Gastroesophageal sphincter (tissue), 4 donors: ENCODE data around the gene RHEBL1. TPM values are rescaled to one million over a fixed set of nuclear protein-coding genes. Genes with fewer than 3 reads are reported as not detected.

Experiments
- ATAC-seq: fragments of 150-250 bp; one replicate; pipeline ENCODE4 v1.9.1; 2016; ENCODE audit warnings: mild to moderate bottlenecking, moderate library complexity
- H3K27ac ChIP-seq, 4 donors: fragments of 200-600 bp; sonication (generic) in 3 of 4; 1 replicate in 3 of 4; 2 replicates in 1 of 4; pipeline ENCODE4 v1.5.1; 2016 to 2019
- H3K27me3 ChIP-seq: fragments of 200-600 bp; sonication (generic); one replicate; pipeline ENCODE4 v1.5.1; 2019
- H3K36me3 ChIP-seq, 2 donors: fragments of 200-600 bp; sonication (generic); one replicate each; pipeline ENCODE4 v1.5.1; 2019; ENCODE audit warnings: control low read depth in 1 of 2
- H3K4me1 ChIP-seq, 3 donors: fragments of 200-600 bp; sonication (generic); 1 replicate in 2 of 3; 2 replicates in 1 of 3; pipeline ENCODE4 v1.5.1; 2016 to 2019; ENCODE audit warnings: control low read depth in 2 of 3
- H3K4me3 ChIP-seq, 2 donors: fragments of 200-600 bp; sonication (generic); one replicate each; pipeline ENCODE4 v1.5.1; 2019; ENCODE audit warnings: mild to moderate bottlenecking in 1 of 2, moderate library complexity in 1 of 2
- H3K9me3 ChIP-seq, 3 donors: fragments of 200-600 bp; sonication (generic); one replicate each; pipeline ENCODE4 v1.5.1; 2017 to 2019; ENCODE audit warnings: control low read depth in 2 of 3
- EP300 ChIP-seq: sonication (generic); formaldehyde crosslinking; IDR thresholded peaks from one replicate; pipeline ENCODE4 v1.6.1; 2017; ENCODE audit warnings: antibody characterized with exemption, mild to moderate bottlenecking
- POLR2A ChIP-seq, 2 donors: fragments of 450-650 bp; IDR thresholded peaks; one replicate each; pipeline ENCODE4 v1.6.1; 2017; ENCODE audit warnings: antibody characterized with exemption in 2 of 2, mild to moderate bottlenecking in 2 of 2, moderate library complexity in 1 of 2
- POLR2AphosphoS5 ChIP-seq: sonication (generic); formaldehyde crosslinking; IDR thresholded peaks from one replicate; pipeline ENCODE4 v1.6.1; 2017; ENCODE audit warnings: antibody characterized with exemption
- WGBS, 2 donors: methylation state at CpG; one replicate each; pipeline ENCODE4 v1.1.5; 2018; ENCODE audit warnings: low coverage in 1 of 2; 5-methylcytosine and 5-hydroxymethylcytosine counted together
- total RNA-seq, 4 donors: library from RNA; depleted of rRNA; stranded (reverse); fragments of >200 nt; gene quantifications; one replicate each; pipeline ENCODE4 v1.1.0, GENCODE V29; 2016
- TF ChIP-seq, protein P1 (sequence below), 4 experiments: fragments of 200-600 bp in 2 of 4; fragments of 450-650 bp in 2 of 4; sonication (generic) in 1 of 4; IDR thresholded peaks; one replicate each; pipeline ENCODE4 v1.5.1; 2017 to 2019; ENCODE audit warnings: antibody characterized with exemption in 4 of 4, mild to moderate bottlenecking in 2 of 4, moderate library complexity in 2 of 4

Gene RHEBL1
- total RNA-seq, 4 donors from 2014 or later = 0.35 TPM; not detected in 3

- ATAC-seq = no peak
- Histone ChIP-seq H3K36me3 (peaks cover 0 to 23% of the 10 kb centered on the region in 2 donors), H3K27me3 (peaks cover 67% of the 10 kb centered on the region), H3K27ac (peak overlapping the region in 2 of 4 donors; percentile 48 to 67), H3K4me1 (peaks cover 0 to 72% (median 48%) of the 10 kb centered on the region in 3 donors), H3K9me3 (no peaks in the 10 kb centered on the region), H3K4me3 (peak overlapping the region in 1 of 2 donors; percentile 39)
- TF ChIP-seq POLR2AphosphoS5 (no peak), POLR2A (IDR thresholded peaks at IDR 0.05) (no peak), EP300 (no peak)
- TF ChIP-seq, protein P1, sequence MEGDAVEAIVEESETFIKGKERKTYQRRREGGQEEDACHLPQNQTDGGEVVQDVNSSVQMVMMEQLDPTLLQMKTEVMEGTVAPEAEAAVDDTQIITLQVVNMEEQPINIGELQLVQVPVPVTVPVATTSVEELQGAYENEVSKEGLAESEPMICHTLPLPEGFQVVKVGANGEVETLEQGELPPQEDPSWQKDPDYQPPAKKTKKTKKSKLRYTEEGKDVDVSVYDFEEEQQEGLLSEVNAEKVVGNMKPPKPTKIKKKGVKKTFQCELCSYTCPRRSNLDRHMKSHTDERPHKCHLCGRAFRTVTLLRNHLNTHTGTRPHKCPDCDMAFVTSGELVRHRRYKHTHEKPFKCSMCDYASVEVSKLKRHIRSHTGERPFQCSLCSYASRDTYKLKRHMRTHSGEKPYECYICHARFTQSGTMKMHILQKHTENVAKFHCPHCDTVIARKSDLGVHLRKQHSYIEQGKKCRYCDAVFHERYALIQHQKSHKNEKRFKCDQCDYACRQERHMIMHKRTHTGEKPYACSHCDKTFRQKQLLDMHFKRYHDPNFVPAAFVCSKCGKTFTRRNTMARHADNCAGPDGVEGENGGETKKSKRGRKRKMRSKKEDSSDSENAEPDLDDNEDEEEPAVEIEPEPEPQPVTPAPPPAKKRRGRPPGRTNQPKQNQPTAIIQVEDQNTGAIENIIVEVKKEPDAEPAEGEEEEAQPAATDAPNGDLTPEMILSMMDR (IDR thresholded peaks at IDR 0.05) = no peak
- 54% methylated on average over 3 of the region's 4 CpGs; no CpG with 5 or more reads in 1 of the 2 donors for WGBS, 2 donors
Measured at GRCh38 chr12:49092816-49093406, 23.1 kb upstream of the RHEBL1 start.

DNA sequence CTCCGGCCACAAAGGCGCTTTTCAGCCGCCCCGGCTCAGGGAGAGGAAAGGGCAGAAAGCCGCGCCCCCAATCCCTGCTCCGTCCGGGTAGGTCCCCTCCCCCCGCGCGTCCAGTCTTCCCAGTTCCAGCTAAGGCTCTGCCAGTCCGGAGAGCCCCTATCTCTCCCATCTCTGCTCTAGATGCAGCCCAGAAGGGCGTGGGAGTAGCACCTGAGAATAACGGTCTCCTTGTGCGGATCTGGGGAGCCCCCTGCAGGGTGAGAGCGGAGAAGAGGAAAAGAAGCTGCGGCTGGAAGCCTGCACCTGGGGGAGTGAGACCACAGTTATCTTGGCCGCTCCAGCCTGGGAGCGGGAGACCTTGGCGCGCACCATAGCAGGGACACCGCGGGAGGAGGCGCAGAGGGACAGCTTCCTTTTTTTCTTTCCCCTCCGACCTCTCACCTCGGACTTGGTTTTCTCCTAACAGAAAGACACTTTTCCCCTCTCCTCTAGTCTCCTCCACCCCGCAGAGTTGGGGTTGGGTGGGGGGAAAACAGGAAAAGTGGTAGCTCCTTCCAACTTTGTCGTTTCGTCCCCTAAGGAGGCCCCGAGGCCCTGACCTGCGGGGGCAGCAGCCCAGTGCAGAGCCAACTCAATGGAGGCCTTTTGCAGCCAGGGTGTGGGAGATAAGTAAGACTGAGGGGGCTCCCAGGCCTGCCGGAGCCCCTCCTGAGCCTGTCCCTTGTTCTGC, 22.5 kb upstream of the RHEBL1 start:
- ATAC-seq = peak; percentile 20

GRCh38 chr12:49091836-49092085, 22.0 kb upstream of the RHEBL1 start:
- H3K4me1 ChIP-seq = peaks cover 0 to 75% (median 48%) of the 10 kb centered on the region in 3 donors
- peaks cover 67% of the 10 kb centered on the region for H3K27me3 ChIP-seq
- H3K9me3 ChIP-seq = no peaks in the 10 kb centered on the region
- H3K27ac ChIP-seq = peak overlapping the region in 3 of 4 donors; percentile 48 to 65 (median 49)
- peaks cover 0 to 11% of the 10 kb centered on the region in 2 donors for H3K36me3 ChIP-seq
- H3K4me3 ChIP-seq = peak overlapping the region in 1 of 2 donors; percentile 39
- no peak for ATAC-seq
- no CpG with 5 or more reads among the region's 14 CpGs for WGBS, 2 donors
- no peak for TF ChIP-seq POLR2AphosphoS5
- TF ChIP-seq POLR2A (IDR thresholded peaks at IDR 0.05) = no peak
- no peak for TF ChIP-seq EP300
- TF ChIP-seq, protein P1 (IDR thresholded peaks at IDR 0.05) = no peak

More for the DNA sequence above, 22.5 kb upstream of the RHEBL1 start:
- WGBS, 2 donors = 1% methylated on average over 13 of the region's 32 CpGs; no CpG with 5 or more reads in 1 of the 2 donors
- H3K27me3 ChIP-seq = peaks cover 67% of the 10 kb centered on the region
- no peak for TF ChIP-seq POLR2A (IDR thresholded peaks at IDR 0.05)
- TF ChIP-seq, protein P1 (IDR thresholded peaks at IDR 0.05) = peak in 2 of 4 experiments; percentile 21 to 31
- peaks cover 0 to 16% of the 10 kb centered on the region in 2 donors for H3K36me3 ChIP-seq
- H3K9me3 ChIP-seq = no peaks in the 10 kb centered on the region
- peaks cover 0 to 75% (median 48%) of the 10 kb centered on the region in 3 donors for H3K4me1 ChIP-seq
- peak overlapping the region in 3 of 4 donors; percentile 48 to 65 (median 49) for H3K27ac ChIP-seq
- peak overlapping the region in 1 of 2 donors; percentile 39 for H3K4me3 ChIP-seq

DNA sequence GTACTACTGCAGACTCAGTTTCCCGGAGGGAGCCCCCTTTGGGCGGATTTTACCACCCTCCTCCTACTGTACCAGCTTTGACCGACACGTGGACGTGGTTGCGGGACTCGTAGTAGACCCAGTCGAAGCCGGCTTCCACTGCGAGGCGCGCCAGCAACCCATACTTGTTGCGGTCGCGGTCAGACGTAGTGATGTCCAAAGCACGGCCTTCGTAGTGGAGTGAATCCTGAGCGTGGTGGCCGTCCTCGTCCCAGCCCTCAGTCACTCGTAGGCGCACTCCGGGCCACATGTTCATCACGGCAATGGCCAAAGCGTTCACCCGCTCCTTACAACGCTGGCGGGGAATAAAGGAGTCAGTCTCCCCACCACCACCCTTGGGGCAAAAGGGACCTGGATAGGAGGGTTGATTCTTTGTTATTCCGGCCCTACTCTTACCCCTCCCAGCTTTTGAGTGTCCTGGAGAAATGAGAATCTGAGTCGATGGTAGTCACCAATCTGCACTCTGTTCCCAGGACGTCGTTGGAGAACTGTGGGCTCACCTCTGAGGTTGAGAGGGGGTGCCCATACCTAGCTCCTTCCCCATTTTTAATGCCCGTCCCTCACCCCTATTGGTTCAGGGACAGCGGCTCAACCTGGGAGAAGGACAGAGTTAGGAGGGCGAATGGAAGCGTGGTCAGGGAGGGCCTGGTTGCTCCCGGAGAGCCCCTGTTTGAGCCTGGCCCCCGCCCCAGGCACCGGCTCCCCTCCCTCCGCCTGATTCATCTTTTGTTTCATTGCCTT, 21.5 kb upstream of the RHEBL1 start:
- TF ChIP-seq EP300 (no peak), POLR2A (IDR thresholded peaks at IDR 0.05) (no peak), POLR2AphosphoS5 (no peak)
- TF ChIP-seq, protein P1 (IDR thresholded peaks at IDR 0.05) = no peak
- 33 to 42% methylated on average over 3 to 16 of the region's 41 CpGs for WGBS, 2 donors
- Histone ChIP-seq H3K9me3 (no peaks in the 10 kb centered on the region), H3K4me3 (peak overlapping the region in 1 of 2 donors; percentile 39), H3K27me3 (peaks cover 67% of the 10 kb centered on the region), H3K27ac (peak overlapping the region in 3 of 4 donors; percentile 48 to 65 (median 49)), H3K4me1 (peaks cover 0 to 76% (median 48%) of the 10 kb centered on the region in 3 donors), H3K36me3 (peaks cover 0 to 6% of the 10 kb centered on the region in 2 donors)
- ATAC-seq = no peak
